Fibroblast of skin of right quadriceps (primary cell): ENCODE results near the gene BATF.

Experiments used
- DNase-seq: peaks from one replicate; pipeline ENCODE4 v3.0.0-alpha.2; 2013

The BATF gene

DNA sequence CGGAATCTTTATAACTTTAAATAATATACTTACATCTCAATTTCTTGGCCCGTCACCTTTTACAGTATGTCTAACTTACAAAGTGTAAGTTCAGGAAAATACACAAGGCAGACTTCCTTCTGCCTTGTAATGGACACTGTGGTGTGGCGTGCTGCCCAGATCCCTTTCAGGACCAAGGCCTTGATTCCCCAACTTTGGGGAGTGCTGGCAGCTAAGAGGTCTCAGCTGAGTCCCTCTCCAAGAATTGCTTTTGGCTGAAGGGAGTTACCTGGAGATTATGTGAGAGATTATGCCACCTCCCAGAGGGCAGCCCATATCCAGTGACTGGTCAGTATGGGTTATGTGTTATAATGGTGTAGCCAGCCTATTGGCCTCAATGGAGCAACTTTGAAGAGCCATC is 21.2 kb upstream of the BATF start:
- DNase-seq: no peak

DNA sequence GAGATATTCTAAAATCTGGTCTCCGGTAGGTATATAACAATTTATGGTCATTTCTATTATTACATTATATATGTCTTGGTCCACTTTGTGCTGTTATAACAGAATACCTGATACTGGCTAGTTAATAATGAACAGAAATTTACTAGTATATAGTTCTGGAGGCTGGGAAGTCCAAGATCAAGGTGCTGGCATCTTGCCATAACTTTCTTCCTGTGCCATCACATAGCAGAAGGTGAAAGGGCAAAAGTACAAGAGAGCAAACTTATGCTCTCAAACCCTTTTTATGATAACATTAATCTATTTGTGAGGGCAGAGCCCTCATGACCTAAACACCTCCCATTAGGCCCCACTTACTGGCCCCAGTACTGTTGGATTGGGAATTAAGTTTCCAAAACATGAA is 17.9 kb upstream of the BATF start:
- DNase-seq: no peak

DNA sequence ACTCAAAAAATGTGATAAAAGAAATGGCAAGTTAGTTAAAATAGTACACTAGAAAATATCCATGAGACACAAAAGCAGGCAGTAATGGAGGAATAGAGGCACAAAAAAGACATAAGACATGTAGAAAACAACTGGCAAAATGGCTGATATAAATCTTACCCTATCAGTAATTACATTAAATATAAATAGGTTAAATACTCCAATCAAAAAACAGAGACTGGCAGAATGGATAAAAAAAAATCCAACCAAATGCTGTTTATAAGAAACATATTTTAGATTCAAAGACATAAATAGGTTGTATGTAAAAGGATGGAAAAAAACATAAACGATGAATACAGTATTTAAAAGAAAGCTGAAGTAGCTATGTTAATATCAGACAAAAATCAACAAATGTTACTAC is 15.3 kb upstream of the BATF start:
- DNase-seq: no peak

DNA sequence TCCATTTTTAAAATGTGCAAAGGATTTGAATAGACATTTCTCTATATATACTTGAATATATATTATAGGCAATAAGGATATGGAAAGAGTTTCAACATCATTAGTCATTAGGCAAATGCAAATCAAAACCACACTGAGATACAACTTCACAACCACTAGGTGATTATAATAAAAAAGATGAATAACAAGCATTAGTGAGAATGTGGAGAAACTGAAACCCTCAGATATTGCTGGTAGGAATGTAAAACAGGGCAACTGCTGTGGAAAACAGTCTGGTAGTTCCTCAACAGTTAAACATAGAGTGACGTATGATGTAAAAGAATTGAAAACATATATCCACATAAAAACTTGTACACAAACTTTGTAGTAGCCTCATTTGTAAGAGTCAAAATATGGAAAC is 11.7 kb upstream of the BATF start:
- DNase-seq: no peak

DNA sequence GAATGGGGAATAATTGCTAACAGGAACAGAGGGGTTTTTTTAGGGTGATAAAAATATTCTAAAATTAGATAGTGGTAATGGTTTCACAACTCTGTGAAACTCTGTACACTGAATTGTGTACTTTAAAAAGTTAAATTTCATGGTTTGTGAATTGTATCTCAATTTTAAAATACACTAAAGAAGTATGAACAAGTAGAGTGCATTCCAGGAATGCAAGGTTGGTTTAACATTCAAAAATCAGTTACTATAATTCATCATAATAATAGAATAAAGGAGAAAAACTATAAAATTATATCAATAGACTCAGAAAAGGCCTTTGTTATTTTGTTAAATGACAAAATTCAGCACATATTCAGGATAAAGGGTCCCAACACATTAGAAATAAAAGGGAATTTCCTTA is 11.1 kb upstream of the BATF start:
- DNase-seq: no peak

DNA sequence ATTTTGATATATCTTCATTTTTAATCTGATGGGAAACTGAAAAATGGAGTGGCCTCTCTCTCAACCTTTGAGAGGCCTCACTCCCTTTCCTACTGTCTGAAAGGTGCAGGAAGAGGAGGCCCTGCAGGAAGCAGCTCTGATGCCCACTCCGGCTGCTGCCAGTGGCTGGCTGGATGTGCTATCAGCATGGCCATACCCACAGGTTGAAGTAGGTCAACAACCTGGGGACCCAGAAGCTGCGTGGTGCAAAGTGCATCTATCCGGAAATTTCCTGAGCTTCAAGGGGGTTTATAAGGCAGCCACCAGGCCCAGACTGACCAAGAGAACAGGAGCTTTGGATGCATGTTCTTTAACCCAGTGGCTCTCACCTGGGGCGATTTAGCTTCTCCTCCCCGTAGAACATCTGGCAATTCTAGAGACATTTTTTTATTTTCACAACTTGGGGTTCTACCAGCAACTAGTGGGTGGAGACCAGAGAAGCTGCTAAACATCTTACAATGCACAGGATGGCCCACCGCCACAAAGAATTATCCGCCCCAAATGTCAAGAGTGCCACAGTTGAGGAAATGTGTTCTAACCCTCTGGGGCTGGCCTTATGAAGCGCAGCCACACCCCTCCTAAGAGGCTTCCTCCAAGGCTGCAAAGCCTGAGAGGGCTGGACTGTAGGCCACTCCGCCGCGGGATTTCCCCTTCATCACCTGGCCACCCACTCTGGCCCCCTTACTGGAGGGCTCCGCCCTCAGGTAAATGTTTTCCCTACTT is 8.2 kb upstream of the BATF start:
- DNase-seq: no peak

DNA sequence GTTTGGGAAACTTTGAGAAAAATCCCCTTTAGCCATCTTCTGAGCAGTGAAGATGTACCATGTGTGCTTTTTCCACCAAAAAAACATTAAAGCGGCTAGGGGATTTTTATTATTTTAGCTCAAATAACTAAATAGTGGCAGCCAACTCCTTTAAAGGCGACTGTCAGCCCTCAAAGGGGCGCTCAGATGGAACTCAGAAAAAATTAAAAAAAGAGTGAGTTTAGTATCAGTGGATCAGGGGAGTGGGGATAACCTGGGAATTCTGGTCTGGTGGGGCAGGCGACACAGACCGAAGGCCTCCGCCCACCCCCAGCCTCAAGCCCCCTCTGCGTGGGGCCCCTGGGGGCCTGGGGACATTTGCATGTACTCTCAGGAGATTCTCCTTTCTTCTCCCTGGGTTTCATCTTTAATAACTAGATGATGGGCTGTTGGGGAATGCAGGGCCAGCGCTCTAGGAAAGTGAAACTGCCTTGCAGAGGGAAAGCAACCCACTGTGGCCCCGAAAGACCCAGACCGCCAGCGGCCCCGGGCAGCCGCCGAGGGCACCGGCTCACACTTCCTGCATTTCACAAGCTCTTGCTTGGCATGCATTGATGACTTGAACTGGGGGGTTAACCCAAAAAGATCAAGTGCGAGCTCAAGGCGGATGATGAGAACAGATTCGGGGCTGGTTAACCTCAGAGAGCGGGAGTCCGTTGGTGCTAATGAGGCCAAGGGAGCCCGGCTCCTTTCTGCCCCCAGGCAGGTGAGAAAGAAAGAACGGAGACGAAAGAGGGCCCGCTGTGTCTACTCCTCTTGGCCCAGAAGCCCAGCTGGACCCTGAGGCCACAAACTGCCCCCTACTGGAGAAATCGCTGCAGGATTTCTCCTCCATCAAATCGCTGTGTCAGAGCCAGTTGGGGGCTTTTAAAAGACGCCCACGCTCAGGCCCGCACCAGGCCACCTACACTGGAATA is 7.3 kb upstream of the BATF start:
- no peak for DNase-seq

DNA sequence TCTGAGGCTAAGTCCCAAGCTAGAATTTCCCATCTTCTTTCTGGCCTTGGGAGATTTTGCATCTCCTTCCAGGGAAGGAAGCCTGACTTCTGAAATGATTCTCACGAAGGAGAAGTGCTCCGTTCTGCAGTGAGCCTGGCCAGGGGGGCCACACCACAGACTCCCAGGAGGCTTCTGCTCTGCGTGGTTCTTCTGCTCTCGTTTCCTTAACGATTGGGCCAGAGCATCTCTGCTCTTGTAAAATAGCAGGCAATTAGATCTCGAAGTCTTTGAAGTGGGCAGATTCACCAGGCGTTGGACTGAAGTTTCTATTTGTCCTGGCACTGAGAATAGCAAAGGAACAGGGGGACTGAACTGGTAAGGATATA is 6.7 kb upstream of the BATF start:
- no peak for DNase-seq

DNA sequence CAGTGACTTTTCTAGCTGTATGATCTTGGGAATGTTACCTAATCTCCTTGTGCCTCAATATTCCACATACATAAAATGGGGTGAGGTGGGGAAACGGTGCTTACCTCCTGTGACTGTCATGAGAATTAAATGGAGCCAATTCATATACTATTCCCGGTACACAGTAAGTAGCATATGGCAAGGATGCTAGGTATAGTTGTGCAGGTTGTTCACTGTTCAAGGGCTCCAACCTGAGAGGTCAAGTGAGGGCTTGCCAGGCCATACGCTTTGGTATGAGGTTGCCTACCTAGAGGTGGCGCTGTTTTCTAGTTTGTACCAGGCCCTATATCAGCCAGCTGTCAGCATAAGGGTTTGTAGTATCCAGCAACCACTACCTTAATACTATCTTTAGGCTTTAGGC is 3.6 kb upstream of the BATF start:
- DNase-seq: no peak

DNA sequence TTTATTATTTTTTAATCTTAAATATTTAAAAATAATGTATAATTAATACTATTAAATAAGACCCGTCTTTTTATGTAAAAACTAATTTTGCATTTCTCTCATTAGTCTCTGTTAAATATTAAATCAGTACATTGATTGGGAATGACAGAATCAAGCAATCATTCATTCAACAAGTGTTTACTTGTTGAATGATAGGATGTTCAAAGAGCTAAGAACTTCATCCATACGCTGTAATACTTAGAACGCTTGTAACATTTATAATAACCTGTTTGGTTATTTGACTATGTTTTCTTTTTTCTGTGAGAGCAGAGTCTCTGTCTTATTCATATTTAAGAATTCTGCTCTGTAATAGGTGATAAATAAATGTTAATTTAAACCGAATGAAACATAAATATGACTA is 2.9 kb upstream of the BATF start:
- DNase-seq: no peak

DNA sequence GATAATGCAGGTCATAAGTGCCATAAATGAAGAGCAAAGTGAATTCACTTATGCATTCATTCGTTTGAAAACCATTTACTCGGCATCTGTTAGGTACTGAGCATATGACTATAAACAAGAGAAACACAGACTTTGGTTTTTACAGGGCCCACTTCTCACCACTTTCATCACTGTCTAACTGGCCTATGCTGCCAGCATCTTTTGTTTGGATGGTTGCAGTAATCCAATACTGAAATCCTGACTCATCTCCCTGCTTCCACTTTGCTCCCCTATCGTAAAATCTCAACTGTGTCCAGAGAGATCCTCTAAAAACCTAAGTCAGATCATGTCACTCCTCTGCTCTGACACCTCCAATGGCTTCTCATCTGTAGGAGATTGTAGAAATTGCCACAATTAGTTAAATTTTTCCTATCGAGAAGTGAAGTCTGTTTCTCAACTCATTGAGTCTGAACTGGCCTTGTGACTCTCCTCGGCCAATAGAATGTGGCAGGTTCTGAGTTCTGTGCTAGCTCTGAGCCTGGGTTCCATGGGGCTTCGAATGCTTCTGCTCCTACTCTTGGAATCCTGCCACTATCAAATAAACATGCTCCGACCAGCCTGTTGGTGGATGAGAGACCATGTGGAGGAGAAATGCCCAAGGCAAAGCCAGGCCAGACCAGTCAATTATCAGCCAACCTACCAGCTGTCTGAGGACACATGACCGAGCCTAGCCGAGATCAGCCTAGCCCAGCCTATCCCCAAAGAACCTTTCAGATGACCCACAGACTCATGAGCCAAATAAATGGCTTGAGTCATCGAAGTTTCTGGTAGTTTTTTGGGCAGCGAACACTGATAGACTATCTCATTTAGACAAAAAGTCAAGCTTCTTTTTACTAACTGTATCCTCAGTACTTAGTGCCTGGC is 2.2 kb upstream of the BATF start:
- DNase-seq: no peak

DNA sequence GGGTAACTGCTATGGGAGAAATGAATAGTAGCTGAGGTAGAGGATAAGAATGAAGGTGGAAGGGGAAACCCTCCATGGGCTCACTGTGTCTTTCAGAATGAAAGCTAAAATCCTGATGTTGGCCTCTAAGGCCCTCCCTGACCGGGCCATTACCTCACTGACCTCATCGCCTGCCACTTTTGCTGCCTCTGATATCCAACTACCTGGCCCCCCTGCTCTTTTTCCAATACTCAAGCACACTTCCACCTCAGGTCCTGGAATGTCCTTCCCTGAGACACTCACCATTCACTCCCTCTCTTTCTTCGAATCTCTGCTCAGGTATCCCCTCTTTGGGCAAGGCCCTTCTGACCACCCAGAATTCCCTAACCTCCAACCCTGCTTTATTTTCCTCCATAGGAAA is 1.4 kb upstream of the BATF start:
- DNase-seq: no peak

DNA sequence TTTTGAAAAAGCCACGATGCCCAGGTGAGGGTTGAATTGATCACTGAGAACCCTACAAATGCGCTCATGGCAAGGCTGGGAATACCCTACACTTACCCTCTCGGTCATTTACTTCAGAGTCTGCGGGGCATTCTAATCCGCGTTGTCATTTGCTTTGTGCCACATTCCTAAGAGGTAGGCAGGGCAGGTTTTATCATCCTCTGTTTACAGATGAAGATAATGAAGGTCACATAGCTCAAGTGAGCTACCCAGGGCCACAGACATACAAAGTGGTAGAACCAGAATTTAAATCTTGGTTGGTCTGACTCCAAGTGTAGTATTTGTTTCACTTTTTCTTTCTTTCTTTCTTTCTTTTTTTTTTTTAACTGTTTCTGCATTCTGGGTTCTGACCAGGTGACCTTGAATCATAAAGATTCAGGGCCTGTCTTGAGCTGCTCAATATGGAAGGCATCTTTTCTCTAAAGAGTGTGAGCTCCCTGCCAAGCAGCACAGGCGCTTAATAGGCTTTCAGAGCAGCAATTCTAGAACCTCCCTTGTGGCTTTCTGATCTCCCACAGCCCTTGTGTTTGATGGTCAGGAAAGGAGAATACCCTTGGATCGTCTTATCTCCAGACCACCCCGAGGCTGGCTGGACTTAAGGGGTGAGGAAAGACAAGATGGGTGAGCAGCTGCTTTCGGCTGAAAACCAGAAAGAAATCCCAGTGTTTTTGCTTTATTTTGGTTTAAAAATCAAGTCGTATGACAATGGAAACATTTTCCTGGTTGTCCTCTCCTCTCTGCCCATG is 662 bp upstream of the BATF start:
- no peak for DNase-seq

DNA sequence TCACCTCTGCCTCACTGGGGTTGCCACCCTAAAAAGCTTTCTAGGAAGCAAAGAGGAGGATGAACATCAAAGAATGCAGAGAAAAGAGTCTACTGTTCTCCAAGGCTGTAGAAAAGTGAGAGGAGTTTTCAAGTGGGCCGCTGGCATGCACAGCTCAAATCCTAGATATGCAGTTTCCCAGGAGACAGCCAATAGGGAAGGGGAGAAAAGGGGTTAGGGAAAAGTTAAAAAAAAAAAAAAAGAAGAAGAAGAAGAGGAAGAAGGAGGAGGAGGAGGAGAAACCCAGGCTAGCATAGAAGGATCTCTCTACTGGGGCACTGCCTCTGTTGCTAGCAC is 682 bp downstream of the BATF start:
- no peak for DNase-seq

DNA sequence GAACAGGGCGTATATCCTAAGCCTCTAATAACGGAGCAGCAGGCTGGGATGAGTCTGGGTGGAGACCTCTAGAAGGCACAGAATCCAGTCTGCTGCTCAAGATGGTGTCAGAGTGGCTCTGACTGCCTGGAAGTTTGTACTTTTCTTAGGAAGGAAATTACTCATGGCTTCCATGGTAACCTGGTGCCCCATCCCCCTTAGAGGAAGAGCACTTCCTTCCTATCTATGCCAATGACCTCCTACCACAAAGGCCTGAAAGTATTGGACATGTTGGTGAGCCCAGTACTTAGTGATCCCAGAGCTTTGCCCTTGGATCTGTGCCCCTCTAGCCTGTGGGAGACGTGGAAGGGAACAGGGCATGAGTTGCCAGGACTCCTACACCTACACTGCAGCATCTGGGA is 1.5 kb downstream of the BATF start:
- DNase-seq: peak; percentile 5

DNA sequence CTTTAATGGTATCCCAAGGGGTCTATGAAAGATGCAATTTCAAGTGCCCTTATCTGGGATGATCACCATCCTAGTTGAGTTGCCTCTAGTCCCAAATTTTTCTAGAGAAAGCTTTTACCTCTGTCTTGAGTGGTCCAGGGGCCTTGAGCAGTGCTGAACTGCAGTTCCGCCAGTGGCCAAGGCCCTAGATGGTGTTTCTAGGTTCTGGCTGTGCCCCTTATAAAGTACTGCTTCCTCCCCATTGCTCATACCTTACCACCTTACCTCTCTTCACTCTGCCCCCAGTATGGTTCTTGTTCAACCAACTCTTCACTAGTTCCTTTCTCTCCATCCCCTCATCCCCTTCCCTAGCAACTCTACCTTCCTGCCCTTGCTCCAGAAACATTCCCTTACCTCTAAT is 3.7 kb downstream of the BATF start:
- DNase-seq: no peak

DNA sequence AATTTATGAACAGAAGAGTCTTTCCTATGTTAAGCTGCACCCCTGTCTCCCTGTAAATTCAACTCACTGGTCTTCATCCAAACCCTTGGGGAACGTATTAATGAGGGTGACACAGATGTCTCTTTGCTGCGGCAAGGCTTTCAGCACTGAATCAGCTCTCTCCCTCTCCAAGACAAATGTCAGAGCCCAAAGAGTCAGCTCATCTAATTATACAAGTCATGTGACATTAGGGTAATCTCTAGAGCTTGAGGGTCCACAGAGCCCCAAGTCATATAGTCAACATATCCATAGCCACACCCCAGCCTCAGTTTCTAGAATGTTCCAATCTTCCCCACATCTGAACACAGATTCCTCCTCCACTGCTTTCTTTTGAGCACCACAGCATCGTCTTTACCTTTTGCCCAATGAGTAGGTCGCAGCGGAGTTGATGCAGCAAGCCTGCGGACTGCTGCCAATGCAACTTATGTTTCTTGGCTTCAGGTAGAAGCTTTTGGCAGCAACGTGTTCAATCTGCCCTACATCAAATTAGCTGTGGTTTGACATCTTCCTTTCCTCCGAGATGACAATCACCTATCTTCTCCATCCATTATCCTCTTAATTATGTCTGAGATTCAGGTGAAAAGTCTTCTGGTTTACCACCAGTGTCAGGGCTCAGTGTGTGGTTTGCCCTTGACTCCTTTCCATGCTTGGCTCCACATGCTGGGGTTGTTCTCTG is 5.3 kb downstream of the BATF start:
- no peak for DNase-seq

DNA sequence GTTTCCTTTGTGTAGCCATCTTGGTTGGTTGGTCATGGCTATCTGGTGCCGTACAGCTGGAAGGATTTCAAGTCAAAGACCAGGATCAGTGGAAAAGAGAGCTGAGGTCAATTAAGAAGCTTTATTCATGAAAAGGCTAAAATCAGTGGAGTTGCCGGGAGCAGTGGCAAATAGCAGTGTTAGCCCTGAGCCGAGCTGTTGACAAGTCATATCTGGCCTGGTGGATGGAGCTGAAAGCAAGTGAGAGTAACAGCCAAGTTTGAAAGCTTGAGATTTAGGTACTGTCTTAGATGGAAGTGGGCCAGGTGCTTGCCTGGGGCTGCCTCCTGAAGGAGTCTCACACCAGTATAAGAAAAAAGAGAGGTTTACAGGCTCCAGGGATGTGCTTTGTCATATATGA is 9.0 kb downstream of the BATF start:
- no peak for DNase-seq

DNA sequence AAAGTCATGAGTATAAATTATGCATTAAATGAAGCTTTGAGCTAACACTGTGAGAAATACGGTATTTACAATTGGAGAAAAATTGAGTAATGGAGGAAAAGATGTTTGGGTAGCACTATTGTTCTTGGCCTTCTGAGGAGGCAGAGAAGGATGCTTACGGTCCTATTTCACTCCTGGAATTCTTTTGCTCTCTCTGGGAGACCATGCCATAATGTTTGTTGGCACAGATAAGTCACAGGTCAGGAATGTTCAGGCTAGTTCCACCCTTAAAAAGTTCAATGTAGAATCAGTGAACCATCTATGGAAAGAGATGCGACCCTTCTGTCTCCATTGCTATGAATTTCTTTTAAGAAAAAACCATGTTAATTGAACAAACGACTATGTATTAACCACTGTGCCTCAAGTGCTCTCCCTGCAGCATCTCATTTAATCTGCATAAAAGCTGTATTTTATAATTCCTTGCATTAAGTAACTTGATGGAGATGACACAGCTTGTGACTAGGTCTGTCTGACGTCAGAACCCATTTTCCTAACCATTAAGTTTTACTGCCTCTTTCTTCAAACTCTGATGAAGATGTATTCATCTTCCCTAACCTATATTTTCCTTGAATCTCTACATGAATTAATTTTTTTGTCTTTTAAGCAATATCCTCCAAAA is 9.5 kb downstream of the BATF start:
- DNase-seq: no peak

DNA sequence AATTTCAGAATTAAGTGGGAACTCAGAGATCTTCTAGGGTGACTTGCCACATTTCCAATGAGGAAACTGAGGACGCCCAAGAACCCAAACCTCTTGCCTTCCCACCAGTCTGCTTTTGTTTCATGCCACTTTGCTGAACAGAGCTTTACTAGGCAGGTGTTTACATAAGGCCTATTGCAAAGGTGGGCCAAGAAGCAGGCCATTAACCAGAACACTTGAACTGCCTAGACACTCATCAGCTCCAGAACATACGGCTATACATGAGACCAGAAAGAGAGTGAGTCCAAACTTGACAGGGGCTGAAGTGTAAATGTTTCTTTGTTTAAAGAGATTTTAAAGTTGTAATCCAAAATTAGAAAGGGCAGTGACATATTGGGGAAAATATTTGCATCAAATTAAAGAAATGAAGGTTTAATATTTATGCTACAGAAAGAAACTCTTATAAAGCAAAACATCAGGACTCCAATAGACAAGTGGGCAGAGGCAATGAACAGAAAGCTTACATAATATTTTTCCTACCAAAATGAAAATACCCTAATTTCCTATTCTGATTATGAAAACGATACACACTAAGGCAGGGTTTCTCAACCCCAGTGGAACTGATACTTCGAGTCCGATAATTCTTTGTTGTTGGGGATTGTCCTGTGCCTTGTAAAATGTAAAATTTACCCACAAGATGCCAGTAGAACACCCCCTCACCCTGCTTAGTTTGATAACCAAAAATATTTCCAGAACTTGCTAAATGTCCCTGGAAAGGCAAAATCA is 11.7 kb downstream of the BATF start:
- no peak for DNase-seq
